ENCODE results near the gene SDF4.
A peak's percentile ranks its signal among the peaks of the same experiment; 100 is the strongest.
"Not testable (repeated sequence)": the region's sequence is repeated elsewhere in the genome, so short reads cannot be mapped to it uniquely, and the experiment has no call there.

The SDF4 gene

DNA sequence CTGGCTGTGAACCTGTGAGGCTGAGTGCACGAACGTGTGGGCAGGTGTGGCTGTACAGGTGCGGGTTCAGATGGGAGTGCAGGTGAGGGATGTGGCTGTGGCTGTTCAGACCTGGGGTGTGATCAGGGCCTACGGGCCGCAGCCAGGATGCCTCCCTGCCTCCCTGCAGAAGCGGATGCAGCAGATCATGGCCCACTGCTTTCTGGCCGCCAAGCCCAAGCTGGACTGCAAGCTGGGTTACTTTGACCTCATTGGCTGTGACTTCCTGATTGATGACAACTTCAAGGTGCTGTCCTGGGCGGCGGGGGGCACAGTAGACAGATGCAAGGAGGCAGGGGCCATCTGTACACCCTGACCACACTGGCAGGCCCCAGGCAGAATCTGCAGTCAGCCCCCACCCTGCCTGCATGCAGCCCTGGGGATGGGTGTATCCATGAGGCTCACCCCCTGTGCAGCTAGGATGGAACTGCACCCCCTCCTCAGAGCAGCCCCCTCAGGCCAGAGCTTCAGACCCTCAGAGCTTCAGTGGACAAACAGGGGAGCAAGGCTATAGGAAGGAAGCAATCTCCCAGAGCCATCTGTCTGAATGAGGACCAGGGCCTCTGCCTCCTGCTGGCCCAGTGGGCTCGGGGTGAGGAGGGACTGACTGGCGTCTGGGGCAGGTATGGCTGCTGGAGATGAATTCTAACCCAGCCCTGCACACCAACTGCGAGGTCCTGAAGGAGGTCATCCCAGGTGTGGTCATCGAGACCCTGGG, 35.2 kb downstream of the SDF4 start:
- no peak for DNase-seq

GRCh38 chr1:1195726-1196125, 36.1 kb downstream of the SDF4 start:
- DNase-seq = not testable (repeated sequence)

DNA sequence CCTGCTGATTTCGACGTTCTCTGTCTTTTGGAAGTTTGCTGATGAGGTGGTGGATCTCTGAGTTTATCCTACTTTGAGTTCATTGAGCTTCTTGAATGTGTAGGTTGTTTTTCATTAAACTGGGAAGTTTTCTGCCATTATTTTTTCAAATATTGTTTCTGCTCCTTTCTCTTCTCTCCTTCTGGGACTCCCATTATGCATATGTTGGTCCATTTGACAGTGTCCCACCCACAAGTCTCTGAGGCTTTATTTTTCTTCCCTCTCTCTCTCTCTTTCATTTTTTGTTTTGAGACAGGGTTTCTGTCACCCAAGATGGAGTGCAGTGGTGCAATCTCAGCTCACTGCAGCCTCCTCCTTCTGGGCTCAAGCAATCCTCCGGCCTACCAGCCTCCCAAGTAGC, 37.1 kb downstream of the SDF4 start:
- no peak for DNase-seq

- DNase-seq = no peak
Observed at GRCh38 chr1:1191734-1192133, 40.1 kb downstream of the SDF4 start.

- no peak for DNase-seq
Observed at GRCh38 chr1:1189111-1189510, 42.7 kb downstream of the SDF4 start.

DNA sequence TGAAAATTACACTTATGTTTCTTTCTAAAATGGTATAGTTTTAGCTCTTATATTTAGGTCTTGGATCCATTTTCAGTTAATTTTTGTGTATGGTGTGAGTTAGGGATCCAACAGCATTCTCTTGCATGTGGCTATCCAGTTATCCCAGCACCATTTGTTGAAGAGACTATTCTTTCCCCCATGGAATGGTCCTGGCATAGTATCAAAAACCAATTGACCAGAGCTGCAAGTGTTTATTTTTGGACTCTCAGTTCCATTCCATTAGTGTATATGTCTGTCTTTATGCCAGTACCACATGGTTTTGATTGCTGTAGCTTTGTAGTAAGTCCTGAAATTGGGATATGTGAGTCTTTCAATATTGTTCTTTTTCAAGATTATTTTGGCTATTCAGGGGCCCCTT, 43.9 kb downstream of the SDF4 start:
- no peak for DNase-seq

DNA sequence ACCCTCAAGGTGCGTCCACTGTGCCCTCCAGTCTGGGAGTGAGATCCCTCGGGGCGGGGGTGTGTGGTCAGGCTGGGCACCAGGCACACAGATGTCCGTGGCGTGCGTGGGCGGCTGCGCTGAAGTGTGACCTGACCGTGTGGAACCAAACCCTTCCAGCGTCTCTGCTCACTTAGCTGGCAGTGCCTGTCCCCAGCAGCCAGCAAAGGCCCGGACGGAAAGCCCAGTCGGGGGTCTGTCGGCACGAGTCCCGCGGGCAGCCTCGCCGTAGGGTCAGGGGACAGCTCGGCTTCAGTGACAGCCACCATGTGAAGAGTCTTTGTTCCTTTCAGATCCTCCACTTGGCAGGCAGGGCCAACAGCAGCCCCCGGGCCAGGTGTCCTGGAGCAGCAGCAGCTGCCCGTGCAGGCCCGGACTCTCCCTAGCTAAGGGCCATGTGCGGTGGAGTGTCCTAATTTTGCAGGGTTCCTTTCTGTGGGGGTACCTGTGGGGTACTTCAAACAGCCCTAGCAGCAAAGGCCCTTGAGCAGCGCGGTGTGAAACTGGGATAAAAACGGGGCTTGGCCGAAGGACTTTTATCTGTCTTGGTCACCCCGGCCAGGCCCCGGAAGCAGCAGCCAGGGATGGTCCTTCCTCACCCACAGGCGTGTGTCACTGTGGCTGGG, 46.6 kb downstream of the SDF4 start:
- DNase-seq = peak; percentile 17

GRCh38 chr1:1183833-1184775, 47.7 kb downstream of the SDF4 start:
- DNase-seq = no peak

- DNase-seq = no peak
Observed at GRCh38 chr1:1183221-1183747, 48.5 kb downstream of the SDF4 start.

- no peak for DNase-seq
Observed at GRCh38 chr1:1182491-1183220, 49.1 kb downstream of the SDF4 start.

DNA sequence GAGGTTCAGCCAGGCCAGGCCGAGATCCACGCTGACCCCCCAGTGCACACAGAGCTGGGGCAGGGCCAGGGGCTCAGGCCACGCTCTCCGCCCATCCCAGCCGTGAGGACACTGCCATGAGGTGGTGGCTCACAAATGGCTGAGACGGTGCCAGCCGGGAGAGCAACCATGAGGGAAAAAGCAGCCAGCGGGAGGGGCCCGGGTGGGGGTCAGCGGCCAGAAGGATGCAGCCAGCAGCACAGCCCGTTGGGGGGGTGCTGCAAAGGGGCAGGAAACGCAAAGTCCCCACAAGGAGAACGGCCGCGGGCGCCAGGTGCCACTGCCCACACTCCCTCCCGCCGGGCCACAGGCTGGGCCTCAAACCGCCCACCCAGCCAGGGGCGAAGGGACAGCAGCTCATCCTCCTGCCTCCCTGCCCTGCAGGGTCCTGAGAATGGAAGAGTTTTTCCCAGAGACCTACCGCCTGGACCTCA, 49.8 kb downstream of the SDF4 start:
- DNase-seq = no peak

- no peak for DNase-seq
Observed at GRCh38 chr1:1181129-1181937, 50.5 kb downstream of the SDF4 start.

- DNase-seq = no peak
Observed at GRCh38 chr1:1179983-1180861, 51.6 kb downstream of the SDF4 start.

- no peak for DNase-seq
Observed at GRCh38 chr1:1179346-1179982, 52.3 kb downstream of the SDF4 start.

- DNase-seq = no peak
Observed at GRCh38 chr1:1178794-1179331, 52.9 kb downstream of the SDF4 start.

DNA sequence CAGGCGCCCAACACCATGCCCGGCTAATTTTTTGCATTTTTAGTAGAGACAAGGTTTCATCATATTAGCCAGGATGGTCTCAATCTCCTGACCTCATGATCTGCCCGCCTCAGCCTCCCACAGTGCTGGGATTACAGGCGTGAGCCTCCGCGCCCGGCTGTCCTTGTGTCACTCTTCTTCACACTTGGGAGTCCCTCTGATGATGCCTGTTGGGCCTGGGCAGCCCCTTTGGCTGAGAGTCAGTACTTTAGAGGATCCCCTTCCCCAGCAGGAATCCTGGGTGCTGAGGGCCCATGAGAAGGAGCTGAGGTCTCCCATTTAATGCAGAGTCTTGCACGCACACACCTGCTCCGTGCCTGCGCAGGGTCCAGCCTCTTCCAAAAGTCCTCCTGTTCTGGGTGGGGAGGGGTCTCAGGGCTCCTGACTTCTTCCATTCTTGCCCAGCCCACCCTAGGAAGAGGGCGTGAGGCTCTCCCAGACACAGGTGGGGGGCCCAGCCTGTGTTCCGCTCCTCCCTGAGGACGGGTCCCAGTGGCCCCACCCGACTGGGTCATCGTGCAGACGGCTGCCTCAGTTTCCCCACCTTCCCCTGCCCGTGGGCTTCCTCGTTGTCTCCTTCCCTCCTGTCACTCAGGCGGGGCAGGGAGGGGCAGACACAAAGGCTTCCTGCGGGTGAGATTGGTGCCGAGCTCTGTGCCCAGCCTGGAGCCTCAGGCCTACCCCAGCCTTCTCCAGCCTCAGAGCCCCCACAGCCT, 54.2 kb downstream of the SDF4 start:
- no peak for DNase-seq

GRCh38 chr1:1176931-1177330, 54.9 kb downstream of the SDF4 start:
- DNase-seq = no peak

DNA sequence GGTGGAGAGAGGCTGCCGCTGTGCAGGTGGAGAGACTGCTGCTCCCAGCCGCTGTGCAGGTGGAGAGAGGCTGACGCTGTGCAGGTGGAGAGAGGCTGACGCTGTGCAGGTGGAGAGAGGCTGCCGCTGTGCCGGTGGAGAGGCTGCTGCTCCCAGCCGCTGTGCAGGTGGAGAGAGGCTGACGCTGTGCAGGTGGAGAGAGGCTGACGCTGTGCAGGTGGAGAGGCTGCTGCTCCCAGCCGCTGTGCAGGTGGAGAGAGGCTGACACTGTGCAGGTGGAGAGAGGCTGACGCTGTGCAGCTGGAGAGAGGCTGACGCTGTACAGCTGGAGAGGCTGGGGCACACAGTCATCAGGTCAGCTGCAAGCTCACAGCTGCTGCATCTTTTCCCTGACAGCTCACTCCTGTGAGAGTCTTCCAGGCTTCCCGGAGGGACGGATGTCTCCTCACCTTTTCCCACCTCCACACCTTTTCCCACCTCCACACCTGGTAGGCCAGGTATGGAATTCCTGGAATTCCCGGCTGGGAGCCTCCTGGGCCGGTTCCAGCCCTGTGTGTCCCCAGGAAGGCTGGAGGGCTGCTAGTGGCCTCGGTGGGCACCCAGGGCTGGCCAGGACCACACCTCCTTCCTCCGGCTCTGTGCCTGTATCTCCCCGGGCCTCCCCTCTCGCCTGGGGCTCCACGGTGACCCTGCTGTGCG, 55.6 kb downstream of the SDF4 start:
- DNase-seq = not testable (repeated sequence)

Measured in midbrain (tissue), 1 donor.